ENCODE results near the gene CHST3. TPM values are rescaled to one million over a fixed set of nuclear protein-coding genes. Genes with fewer than 3 reads are reported as not detected.
A peak's percentile ranks its signal among the peaks of the same experiment; 100 is the strongest.

Gene CHST3
- polyA plus RNA-seq, 10 donors: 11.3 to 17.2 (median 13.6) TPM

DNA sequence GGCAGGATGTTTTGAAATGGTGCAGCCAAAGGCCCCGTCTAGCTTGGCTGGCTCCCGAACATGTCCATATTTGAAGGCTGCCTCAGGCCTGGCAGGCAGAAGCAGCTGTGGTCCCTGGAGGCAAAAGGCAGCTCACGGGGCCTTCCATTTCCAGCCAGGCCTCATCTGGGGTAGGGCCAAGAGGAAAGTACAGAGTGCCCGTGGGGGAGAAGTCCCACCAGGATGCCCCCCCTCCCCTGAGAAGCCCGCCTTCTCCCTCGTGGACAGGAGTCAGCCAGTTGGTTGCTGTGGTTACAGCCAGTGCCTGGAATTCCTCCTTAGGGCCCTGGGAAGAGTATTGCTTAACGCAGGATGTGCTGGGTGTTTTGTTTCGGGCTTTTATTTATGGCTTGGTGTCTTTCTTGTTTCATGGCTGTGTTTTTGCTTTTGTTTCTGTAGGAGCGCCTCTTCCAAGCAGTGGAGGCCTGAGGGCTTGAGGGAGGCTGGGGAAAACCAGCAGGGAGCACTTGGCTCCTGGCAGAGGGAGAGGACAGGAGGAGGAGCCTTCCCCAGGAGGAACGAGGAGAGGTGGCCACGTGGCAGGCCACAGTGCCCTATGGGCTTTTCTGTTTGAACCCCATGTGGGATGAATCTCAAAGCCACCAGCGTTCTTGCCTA is 45.4 kb downstream of the CHST3 start:
- peak; percentile 73 to 92 (median 89) for DNase-seq

DNA sequence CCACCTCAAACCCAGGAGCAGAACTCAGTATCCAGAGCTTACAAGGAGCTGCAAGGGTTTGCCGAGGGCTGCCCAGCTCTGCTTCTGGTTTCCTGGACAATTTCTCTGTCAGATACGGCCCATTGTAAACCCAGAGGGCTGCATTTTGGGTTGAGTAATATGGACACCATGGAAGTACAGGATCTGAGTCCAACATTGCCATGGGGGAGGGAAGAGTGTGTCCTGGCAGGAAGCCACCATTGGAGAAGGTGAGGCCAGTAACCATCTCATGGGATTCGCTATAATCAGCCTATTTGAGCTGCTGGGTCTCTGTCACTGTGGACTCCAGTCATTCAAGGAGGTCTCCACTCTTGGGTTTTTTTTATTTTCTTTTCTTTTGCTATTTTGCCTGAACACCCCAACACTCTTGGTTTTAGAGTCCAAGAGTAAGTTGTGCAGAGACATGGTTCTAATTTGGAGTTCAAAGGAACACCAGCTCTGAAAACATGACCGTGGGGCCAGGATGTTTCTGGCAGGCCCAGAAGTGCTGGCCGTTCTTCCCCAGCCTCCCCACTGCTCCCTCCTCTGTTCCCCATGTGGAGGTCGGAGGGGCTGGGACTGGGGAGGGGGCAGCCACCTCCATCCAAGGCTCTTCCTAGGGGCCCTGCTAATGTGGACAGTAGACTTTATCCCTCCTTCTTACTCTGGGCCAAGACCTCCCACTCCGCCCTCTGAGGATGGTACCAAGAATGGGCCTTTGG is 46.2 kb downstream of the CHST3 start:
- peak in 1 of 3 donors; percentile 47 for DNase-seq

DNA sequence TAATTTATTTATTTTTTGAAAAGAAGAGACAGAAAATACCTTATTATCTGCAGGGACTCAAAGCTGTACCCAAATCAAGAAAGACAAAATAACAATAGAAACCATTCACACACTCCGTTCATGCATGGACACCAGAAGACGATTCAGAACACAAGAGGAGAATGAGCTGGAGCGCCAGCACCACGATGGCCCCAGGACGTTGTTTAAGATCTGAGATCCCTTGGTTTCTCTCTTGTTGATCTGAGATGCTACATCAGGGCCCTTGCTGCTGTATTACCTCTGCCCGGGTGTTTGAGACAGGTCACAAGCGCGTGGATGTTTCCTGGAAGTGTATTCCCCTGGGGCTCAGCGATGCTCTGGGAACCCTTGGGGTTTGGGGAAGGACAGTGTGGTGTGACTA is 46.8 kb downstream of the CHST3 start:
- no peak for DNase-seq

DNA sequence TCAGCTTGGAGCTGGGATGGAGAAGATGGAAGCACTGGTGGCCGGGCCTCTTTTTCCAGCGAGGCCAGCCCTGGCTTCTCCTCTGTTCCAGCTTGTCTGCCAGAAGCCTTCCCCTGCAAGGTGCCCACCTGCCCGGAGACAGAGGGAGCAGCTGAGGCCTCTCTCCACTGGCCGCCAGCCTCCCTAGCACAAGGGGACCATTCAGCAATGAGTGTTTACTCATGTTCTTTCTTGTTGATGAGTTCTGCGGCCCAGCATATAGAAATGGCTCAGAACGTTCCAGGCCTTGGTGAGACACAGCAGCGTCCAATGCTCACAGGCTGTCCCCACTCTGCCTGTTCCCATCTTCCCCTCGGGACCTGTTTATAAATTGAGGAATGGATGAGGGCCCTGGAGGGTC is 47.3 kb downstream of the CHST3 start:
- no peak for DNase-seq

DNA sequence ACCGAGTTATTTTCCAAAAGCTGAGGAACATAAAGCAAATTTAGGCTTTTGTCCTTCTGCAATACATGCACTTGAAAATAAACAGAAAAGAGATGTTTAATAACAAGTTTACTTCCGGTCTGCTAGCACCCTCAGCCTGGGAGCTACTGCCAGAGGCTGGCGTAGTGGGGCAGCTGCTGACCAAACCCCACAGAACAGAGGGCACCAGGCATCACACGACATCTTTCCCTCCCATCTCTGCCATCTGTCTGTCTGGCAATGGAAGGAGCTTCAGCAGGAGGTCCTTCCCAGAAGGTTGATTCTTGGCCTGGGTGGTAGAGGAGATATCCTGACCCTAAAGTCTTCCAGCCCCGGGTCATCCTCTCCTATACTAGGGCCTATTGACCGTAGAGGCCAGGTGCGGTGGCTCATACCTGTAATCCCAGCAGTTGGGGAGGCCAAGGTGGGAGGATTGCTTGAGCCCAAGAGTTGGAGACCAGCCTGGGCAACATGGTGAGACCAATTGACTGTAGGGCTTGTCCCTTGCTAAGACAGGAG is 47.8 kb downstream of the CHST3 start:
- DNase-seq: no peak

DNA sequence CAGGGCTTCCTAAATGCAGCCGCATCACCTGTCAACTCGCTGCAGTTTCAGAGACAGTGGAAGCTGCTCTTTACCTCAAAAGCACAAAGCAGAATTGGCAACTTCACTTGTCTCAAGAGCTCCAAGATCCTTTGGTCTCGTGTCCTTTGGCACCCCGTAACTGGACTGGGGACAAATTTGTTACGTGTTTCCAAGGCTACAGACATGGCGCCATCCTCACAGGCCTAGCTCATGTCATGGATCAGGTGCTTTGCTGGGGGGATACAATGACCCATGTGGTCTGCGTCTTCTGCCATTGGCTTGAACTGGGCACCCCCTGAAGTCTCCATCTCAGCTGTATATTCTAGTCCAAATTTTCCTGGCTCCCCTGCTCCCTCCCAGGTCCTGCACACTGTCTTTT is 48.6 kb downstream of the CHST3 start:
- no peak for DNase-seq

DNA sequence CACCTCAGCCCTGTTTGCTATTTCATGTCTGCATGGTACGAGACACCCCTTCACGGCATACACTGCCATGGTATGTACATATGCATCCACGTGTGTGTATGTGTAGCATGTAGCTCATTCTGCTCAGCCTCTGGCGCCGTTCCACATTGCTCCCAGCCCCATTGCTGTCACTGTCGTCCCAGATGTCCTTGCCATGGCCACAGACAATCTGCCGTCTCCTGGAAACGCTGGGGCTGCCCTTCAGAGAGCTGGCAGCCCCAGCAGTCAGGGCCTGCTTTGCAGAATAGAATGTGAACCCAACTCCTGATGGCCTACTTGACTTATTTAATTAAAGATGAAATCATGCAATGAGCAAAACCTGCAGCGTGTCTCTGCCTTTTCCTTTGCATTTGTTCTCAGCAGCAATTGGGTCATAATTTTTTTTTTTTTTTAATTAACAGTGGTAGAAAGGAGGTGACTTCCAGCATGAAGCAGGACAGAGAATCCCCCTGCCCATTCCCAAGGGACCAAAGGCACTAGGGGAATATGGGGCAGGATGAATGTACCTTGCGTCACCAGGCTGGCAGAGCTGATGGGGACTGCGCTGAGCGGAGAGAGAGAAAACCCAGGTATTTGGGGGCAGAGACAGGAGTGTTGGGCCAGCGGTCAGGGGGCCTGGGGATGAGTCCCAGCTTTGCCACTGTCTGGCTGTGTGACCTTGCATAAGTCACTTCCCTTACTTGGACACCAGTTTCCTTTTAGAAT is 49.2 kb downstream of the CHST3 start:
- no peak for DNase-seq

DNA sequence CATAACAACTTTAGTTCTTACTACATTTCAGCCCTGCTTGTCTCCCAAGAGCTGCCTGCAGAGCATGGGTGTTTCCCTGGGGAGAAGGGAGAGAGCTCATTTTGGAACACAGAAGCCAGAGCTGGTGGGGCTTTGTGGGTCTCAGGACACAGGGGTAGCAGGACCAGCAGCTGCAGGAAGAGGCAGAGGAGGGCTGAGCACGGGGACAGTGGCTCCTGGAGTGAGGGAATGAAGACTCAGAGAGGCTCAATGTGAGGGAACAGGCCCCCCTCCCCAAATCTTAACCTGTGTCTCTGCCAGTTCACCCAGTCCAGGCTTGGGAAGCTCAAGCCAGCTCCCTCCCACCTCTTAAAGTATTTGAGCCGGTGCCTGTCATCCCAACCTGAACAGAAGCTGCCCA is 50.0 kb downstream of the CHST3 start:
- peak in 1 of 3 donors; percentile 23 for DNase-seq

DNA sequence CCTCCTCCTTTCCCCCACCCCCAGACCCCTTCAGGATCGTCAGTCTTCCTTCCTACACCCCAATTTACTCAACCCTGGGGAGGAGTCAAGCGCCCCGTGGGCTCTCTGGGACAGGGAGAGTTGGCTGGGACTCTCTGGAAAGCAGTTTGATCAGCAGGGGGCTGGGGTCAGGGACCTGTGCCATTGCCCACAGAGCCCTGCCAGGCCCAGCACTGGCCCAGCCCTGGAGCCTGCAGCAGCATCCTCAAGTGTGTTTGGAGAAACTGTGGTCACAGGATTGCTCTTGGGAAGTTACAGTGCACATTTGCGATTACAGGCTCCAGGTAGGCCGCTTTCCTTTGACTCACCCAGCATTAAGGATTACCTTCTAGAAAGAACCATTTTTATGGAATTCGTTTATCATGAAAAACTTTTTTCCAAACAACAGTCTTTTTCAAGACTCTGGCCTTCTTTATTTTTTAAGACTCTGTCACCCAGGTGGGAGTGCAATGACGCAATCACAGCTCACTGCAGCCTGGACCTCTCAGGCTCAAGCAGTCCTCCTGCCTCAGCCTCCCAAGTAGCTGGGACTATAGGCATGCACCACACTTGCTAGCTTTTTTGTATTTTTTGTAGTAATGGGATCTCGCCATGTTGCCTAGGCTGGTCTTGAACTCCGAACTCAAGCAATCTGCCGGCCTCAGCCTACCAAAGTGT is 50.7 kb downstream of the CHST3 start:
- DNase-seq: no peak

DNA sequence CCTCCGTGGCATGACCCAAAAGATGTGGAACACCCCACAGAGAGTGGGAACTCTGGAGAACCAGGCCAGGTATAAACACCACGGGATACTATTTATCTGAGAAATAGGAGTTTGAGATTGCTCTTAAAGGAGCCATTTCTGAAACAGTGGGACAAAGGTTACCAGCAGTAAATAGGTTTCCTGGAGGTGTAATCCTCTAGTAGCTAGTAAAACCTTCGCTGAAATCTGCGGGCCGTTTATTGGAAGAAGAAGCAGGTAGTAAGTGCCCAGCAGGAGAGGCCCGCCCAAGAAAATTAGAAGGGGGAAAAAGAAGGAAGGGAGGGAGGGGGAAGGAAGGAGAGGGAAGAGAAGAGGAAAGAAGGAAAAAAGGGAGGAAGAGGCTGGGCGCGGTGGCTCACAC is 51.6 kb downstream of the CHST3 start:
- DNase-seq: no peak

DNA sequence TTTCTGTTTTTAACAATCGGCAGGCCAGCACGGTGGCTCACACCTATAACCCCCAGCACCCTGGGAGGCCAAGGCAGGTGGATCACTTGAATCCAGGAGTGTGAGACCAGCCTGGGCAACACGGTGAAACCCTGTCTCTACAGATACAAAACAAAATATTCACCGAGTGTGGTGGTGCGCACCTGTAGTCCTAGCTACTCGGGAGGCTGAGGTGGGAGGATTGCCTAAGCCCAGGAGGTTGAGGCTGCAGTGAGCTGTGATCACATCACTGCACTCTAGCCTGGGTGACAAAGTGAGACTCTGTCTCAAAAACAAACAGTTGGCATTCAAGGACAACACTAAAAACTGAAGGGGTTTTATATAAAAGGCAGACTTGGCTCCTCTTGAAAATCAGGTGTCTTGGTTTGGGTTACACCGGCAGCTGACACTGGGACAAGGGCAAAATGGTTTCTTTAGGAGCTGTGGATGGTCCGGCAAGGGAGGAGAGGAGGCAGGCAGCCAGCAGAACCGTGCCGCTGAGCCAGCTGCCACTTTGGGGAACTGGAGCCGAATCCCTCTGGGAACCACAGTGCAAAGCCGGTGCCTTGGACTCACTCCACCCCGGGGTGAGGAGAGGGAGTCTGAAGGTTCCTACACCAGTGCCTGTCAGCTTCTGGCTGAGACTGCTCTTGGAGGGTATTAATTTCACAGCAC is 52.6 kb downstream of the CHST3 start:
- peak in 2 of 3 donors; percentile 57 to 58 for DNase-seq

DNA sequence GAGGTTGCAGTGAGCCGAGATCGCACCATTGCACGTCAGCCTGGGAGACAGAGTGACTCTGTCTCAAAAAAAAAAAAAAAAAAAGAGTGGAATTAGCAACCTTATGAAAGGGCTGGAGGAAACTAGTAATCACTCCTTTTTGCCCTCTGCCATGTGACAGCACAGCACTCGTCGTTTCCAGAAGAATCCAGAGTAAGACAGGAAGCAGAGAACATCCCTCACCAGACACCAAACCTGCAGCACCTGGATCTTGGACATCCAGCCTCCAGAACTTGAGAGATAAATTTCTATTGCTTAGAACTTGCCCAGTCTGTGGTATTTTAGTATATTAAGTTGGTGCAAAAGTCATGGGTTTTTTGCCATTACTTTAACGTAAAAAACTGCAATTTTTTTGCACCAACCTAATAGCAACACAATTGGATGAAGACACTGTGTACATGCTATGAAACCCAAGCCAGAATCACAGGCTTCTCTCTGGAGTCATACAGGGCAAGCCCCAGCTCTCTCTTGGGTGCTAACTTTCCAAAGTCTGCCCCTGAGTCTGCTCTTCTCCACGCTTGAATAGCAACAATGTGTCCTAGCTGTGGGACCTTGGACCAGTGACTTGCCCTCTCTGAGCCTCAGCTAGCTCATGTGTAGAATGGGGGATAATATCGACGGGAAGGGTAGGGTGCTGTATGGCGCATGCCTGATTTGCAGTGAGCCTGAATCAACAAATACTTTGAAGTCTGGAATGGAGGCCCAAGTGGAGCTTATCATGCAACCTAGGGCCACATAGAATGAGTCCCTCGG is 55.1 kb downstream of the CHST3 start:
- DNase-seq: no peak

DNA sequence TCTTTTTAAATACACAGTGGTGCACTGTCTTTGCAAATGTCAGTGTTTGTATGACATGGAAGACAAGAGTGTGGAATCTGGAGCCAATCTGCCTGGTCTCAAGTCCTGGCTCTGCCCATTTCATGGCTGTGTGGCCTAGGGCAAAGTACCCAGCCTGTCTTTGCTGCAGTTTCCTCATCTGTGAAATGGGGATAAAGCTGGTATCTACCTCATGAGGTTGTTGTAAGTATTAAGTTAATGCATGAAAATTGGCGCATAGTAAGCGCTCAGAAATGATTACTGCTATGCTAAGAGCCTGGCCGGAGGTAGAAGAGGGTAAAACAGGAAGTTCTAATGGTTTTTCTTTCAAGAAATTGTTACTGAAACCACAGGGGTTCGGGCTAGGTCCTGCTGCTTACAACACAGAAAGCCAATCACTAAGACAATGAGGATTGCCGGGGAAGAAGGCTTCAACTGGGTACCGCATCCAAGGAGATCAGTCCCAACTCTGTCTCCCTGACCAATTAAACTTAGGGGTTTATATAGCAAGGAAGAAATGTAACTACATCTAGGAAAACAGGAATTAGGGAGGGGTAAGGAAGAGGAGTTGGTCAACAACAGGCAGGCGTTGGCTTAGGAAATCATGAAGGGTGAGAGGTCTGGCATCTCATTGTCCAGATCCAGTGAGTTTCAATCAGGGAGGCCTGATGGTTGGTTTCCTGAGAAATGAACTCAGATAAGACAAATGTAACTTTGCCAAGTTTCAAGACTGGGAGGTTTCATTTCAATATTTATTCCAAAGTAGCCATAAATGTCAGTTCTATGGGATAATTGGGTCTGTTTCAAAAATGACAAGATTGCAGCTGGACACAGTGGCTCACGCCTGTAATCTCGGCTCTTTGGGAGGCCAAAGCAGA is 57.0 kb downstream of the CHST3 start:
- DNase-seq: no peak

DNA sequence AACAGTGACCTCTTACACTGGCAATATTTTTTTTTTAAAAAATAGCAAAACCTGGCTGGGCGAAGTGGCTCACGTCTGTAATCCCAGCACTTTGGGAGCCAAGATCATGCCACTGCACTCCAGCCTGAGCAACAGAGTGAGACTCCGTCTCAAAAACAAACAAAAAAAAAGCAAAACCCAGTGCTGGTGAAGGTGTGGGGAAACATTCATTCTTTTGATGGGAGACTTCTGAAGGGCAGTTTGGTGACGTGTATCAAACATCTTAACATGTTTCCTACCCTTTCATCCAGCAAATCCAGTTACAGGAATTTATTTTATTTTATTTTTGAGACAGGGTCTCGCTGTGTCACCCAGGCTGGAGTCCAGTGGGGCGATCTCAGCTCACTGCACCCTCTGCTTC is 58.0 kb downstream of the CHST3 start:
- DNase-seq: no peak

DNA sequence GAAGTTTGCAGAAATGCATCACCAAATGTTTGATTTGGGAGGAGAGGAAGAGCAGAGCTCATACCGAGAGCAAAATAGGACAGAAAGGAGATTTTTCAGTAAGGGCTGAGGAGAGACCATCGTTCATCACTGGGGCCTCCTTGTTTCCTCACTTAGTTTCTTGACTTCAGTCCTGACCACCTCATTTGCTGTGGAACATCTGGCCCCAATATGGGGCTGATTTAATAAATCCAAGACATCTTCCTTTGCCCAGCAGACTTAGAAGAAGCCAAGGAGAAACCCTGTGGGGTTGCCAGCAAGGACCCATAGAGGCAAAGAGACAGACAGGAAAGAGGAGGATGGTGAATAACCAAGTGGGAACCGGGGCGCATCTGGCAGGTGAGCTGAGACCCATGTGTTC is 60.4 kb downstream of the CHST3 start:
- DNase-seq: peak in 1 of 3 donors; percentile 15

DNA sequence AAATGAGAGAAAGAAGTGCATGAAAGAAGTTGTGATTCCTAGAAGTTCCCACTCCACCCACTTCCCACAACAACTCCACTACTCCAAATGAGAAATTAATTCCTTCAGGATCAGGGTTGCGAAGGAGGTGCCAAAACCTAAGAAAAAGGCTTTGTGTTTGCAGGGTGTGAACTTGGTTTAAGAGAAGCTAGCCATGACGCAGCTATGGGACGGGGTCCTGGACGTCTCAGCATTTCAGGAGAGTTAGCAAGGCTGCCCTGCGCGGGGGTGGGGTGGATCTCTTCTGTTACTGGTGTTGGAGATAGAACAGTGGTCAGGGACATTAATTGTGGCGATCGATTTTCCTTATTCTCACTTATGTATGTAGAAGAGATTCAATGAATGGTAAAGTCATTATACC is 61.2 kb downstream of the CHST3 start:
- no peak for DNase-seq

DNA sequence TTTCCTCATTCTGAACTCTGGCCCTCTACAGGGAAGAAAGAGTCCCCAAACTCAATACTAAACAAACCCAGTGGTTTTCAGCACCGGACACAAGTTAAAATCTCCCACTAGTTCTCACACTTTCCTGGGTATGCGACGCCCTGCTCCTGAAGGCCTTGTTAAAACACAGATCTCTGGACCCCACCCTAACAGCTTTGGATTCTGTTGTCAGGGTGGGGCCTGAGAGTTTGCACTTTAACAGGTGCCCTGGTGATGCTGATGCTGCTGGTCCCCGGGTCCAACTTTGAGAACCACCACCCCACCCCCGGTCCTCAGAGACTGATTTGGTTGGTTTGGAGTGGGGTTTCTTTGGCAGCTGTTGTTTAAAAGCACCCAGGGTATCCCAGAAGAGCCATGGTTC is 61.6 kb downstream of the CHST3 start:
- no peak for DNase-seq

DNA sequence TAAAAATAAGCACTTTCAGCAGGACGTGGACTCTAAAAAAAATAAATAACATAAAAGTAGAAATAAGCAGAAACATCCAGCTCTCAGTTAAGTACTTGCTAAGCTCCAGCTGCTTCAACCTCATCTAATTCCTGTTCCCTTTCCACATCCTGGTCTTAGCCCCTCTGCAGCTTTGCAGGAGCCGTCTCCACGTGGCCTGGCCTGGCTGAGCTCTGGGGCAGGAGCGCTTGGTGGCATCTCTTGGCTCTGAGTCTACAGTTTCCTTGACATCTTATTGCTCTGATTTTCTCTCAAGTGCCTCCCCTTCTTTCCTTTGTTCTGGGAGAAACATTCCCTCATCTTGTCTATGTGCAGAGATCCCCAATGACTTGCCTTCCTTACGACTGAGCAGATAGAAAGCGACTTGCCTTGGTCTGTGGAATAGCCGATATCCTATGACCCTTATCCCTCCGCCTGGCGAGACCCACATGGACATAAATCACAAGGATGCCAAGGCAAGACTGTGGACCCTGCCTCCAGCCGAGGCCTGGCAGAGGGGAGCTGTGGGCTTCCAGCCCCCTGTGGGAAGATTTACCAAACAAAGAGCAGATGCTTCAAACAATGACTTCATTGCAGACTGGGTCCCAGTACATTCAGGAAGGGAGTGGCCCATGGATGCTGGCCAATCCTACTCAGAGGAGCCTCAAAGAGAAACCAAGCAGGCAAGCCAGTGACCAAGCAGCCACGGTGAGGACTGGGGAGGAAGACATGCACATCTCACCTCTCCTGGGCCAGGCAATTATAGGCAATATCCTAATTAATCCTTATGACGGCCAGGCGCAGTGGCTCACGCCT is 62.3 kb downstream of the CHST3 start:
- DNase-seq: peak in 1 of 3 donors; percentile 55

All from muscle of back (tissue), 11 donors.